ENCODE data around the gene METTL26. TPM values are rescaled to one million over a fixed set of nuclear protein-coding genes. Genes with fewer than 3 reads are reported as not detected.

Gene METTL26
- total RNA-seq, 1 experiment from 2014 or later: 60.9 TPM

- no peaks in the 10 kb centered on the region for H3K27me3 ChIP-seq
- DNase-seq: no peak
- no peaks in the 10 kb centered on the region; the same call in 1 of the 2 replicates for H3K36me3 ChIP-seq
- H3K4me3 ChIP-seq: no peak overlapping the region
- no peaks in the 10 kb centered on the region; the same call in 1 of the 2 replicates for H3K4me1 ChIP-seq
- no peaks in the 10 kb centered on the region for H3K9me3 ChIP-seq (replicated peaks)
- H3K27ac ChIP-seq: no peak overlapping the region
These were observed 17.9 kb upstream of the METTL26 start for GRCh38 chr16:654034-654433.

- Histone ChIP-seq H3K4me3 (no peak overlapping the region), H3K36me3 (no peaks in the 10 kb centered on the region), H3K27me3 (no peaks in the 10 kb centered on the region), H3K27ac (no peak overlapping the region), H3K9me3 (replicated peaks) (no peaks in the 10 kb centered on the region), H3K4me1 (no peaks in the 10 kb centered on the region; the same call in 1 of the 2 replicates)
- no peak for DNase-seq
These were observed 16.6 kb upstream of the METTL26 start for GRCh38 chr16:652454-653305.

- Histone ChIP-seq H3K36me3 (no peaks in the 10 kb centered on the region), H3K4me1 (no peaks in the 10 kb centered on the region; the same call in 1 of the 2 replicates), H3K27ac (no peak overlapping the region), H3K4me3 (no peak overlapping the region), H3K9me3 (replicated peaks) (no peaks in the 10 kb centered on the region), H3K27me3 (no peaks in the 10 kb centered on the region)
- DNase-seq: no peak
These were observed 15.7 kb upstream of the METTL26 start for GRCh38 chr16:651844-652243.

GRCh38 chr16:649631-650030 is 13.5 kb upstream of the METTL26 start:
- Histone ChIP-seq H3K36me3 (no peaks in the 10 kb centered on the region), H3K27me3 (no peaks in the 10 kb centered on the region), H3K4me1 (no peaks in the 10 kb centered on the region; the same call in 1 of the 2 replicates), H3K27ac (peak overlapping the region; percentile 29), H3K4me3 (peak overlapping the region; percentile 75), H3K9me3 (replicated peaks) (no peaks in the 10 kb centered on the region)
- no peak for DNase-seq

GRCh38 chr16:648781-649589 is 12.9 kb upstream of the METTL26 start, which contains the start of gene WDR90:
WDR90 (plus strand) TSS chr16:649365; CDS start chr16:649417, 52 bp downstream.
- no peaks in the 10 kb centered on the region for H3K9me3 ChIP-seq (replicated peaks)
- no peaks in the 10 kb centered on the region for H3K36me3 ChIP-seq
- no peaks in the 10 kb centered on the region for H3K27me3 ChIP-seq
- no peaks in the 10 kb centered on the region; the same call in 1 of the 2 replicates for H3K4me1 ChIP-seq
- H3K4me3 ChIP-seq: peak within 1 kb of the TSS; percentile 75
- H3K27ac ChIP-seq: peak within 1 kb of the TSS; percentile 29
- peak; percentile 88 to 89 for DNase-seq

GRCh38 chr16:648071-648780 is 12.1 kb upstream of the METTL26 start:
- Histone ChIP-seq H3K4me1 (no peaks in the 10 kb centered on the region; the same call in 1 of the 2 replicates), H3K36me3 (no peaks in the 10 kb centered on the region), H3K4me3 (peak overlapping the region; percentile 75), H3K27ac (no peak overlapping the region; the same call in 1 of the 2 replicates), H3K9me3 (replicated peaks) (no peaks in the 10 kb centered on the region), H3K27me3 (no peaks in the 10 kb centered on the region)
- peak in 1 of 2 experiments; percentile 22 for DNase-seq

GRCh38 chr16:647173-647902 is 11.2 kb upstream of the METTL26 start:
- H3K4me1 ChIP-seq: no peaks in the 10 kb centered on the region; the same call in 1 of the 2 replicates
- DNase-seq: no peak
- H3K27ac ChIP-seq: no peak overlapping the region
- H3K36me3 ChIP-seq: no peaks in the 10 kb centered on the region
- H3K27me3 ChIP-seq: 0 out of 2 replicates have a peak, but pooled peaks cover 5% of the 10 kb centered on the region
- no peak overlapping the region for H3K4me3 ChIP-seq
- no peaks in the 10 kb centered on the region for H3K9me3 ChIP-seq (replicated peaks)

GRCh38 chr16:646679-647172 is 10.6 kb upstream of the METTL26 start:
- H3K27me3 ChIP-seq: 0 out of 2 replicates have a peak, but pooled peaks cover 5% of the 10 kb centered on the region
- no peak for DNase-seq
- H3K9me3 ChIP-seq (replicated peaks): no peaks in the 10 kb centered on the region
- no peaks in the 10 kb centered on the region; the same call in 1 of the 2 replicates for H3K4me1 ChIP-seq
- H3K36me3 ChIP-seq: no peaks in the 10 kb centered on the region
- no peak overlapping the region for H3K27ac ChIP-seq
- H3K4me3 ChIP-seq: no peak overlapping the region

GRCh38 chr16:645852-646678 is 10.0 kb upstream of the METTL26 start:
- 0 out of 2 replicates have a peak, but pooled peaks cover 5% of the 10 kb centered on the region for H3K27me3 ChIP-seq
- no peak overlapping the region for H3K4me3 ChIP-seq
- no peak for DNase-seq
- H3K36me3 ChIP-seq: no peaks in the 10 kb centered on the region
- no peaks in the 10 kb centered on the region for H3K9me3 ChIP-seq (replicated peaks)
- H3K4me1 ChIP-seq: no peaks in the 10 kb centered on the region; the same call in 1 of the 2 replicates
- no peak overlapping the region for H3K27ac ChIP-seq

GRCh38 chr16:644556-644955 is 8.5 kb upstream of the METTL26 start:
- Histone ChIP-seq H3K36me3 (no peaks in the 10 kb centered on the region), H3K4me1 (no peaks in the 10 kb centered on the region), H3K4me3 (no peak overlapping the region), H3K27ac (no peak overlapping the region), H3K9me3 (replicated peaks) (no peaks in the 10 kb centered on the region), H3K27me3 (0 out of 2 replicates have a peak, but pooled peaks cover 5% of the 10 kb centered on the region)
- DNase-seq: no peak

GRCh38 chr16:643050-643368 is 6.9 kb upstream of the METTL26 start:
- Histone ChIP-seq H3K27me3 (0 out of 2 replicates have a peak, but pooled peaks cover 5% of the 10 kb centered on the region), H3K4me3 (no peak overlapping the region), H3K4me1 (0 out of 2 replicates have a peak, but pooled peaks cover 3% of the 10 kb centered on the region), H3K36me3 (no peaks in the 10 kb centered on the region), H3K27ac (no peak overlapping the region), H3K9me3 (replicated peaks) (no peaks in the 10 kb centered on the region)
- no peak for DNase-seq

GRCh38 chr16:642189-643049 is 6.3 kb upstream of the METTL26 start:
- Histone ChIP-seq H3K4me3 (peak overlapping the region; percentile 64), H3K27me3 (0 out of 2 replicates have a peak, but pooled peaks cover 5% of the 10 kb centered on the region), H3K27ac (no peak overlapping the region), H3K4me1 (0 out of 2 replicates have a peak, but pooled peaks cover 4% of the 10 kb centered on the region), H3K9me3 (replicated peaks) (no peaks in the 10 kb centered on the region), H3K36me3 (no peaks in the 10 kb centered on the region)
- no peak for DNase-seq
